Measurements from ENCODE around the gene TMCO6. TPM values are rescaled to one million over a fixed set of nuclear protein-coding genes. Genes with fewer than 3 reads are reported as not detected.

The TMCO6 gene
- total and polyA plus RNA-seq, 9 of the 15 experiments (the other 6 are each of a cell fraction or from before 2014, with no cell fraction given) = 3.4 to 46.4 (median 16.7) TPM

GRCh38 chr5:140611020-140611521 is 28.2 kb upstream of the TMCO6 start (continued):
- TF ChIP-seq RBM25 (IDR thresholded peaks at IDR 0.05; ENCODE audit: low read depth, low read length, severe bottlenecking) (peak; percentile 45), MXI1 (IDR thresholded peaks at IDR 0.05; ENCODE audit: low read depth, low read length) (peak; percentile 38; the same call in 1 of the 2 replicates), ATF1 (CRISPR knock-in tag; IDR thresholded peaks at IDR 0.05) (no peak), ATF1 (tag; IDR thresholded peaks at IDR 0.05) (peak; percentile 30; the same call in 1 of the 2 replicates), MBD2 (IDR thresholded peaks at IDR 0.05; ENCODE audit: borderline replicate concordance, low read depth) (peak; percentile 43; the same call in 1 of the 2 replicates), THAP7 (CRISPR knock-in tag; IDR thresholded peaks at IDR 0.05) (no peak), CC2D1A (IDR thresholded peaks at IDR 0.05) (peak; percentile 93; the same call in 1 of the 2 replicates), HDAC1 (IDR thresholded peaks at IDR 0.05) (peak; percentile 57 to 83), NR4A1 (CRISPR knock-in tag; IDR thresholded peaks at IDR 0.05) (no peak), NR4A1 (tag; IDR thresholded peaks at IDR 0.05) (peak; percentile 95), MAFF (IDR thresholded peaks at IDR 0.05; ENCODE audit: low read length) (no peak), MTA2 (IDR thresholded peaks at IDR 0.05; ENCODE audit: low read depth) (peak; percentile 95), CREM (IDR thresholded peaks at IDR 0.05; ENCODE audit: low read depth) (peak; percentile 42; the same call in 1 of the 2 replicates), NFE2 (IDR thresholded peaks at IDR 0.05; ENCODE audit: low read depth) (peak; percentile 11; the same call in 1 of the 2 replicates), ETV6 (IDR thresholded peaks at IDR 0.05; ENCODE audit: borderline replicate concordance in 1 of 2, low read depth in 2 of 2, low read length in 1 of 2) (peak; percentile 69 to 87; a peak in 3 of 4 replicates), ETV6 (CRISPR knock-in tag; IDR thresholded peaks at IDR 0.05; ENCODE audit: borderline replicate concordance) (no peak), ZNF175 (CRISPR knock-in tag; IDR thresholded peaks at IDR 0.05; ENCODE audit: low read depth) (0 out of 2 replicates have a peak, but pooled peaks have one; percentile 50), ATF4 (CRISPR knock-in tag; IDR thresholded peaks at IDR 0.05) (0 out of 2 replicates have a peak, but pooled peaks have one; percentile 38), PYGO2 (tag; IDR thresholded peaks at IDR 0.05) (0 out of 2 replicates have a peak, but pooled peaks have one; percentile 27), TRIM24 (IDR thresholded peaks at IDR 0.05) (peak; percentile 98 to 99), PRDM10 (IDR thresholded peaks at IDR 0.05; ENCODE audit: partially characterized antibody) (peak; percentile 26), TBL1XR1 (IDR thresholded peaks at IDR 0.05; ENCODE audit: low read length in 2 of 2) (peak; percentile 61 to 92; a peak in 3 of 4 replicates), NCOR1 (IDR thresholded peaks at IDR 0.05) (peak; percentile 98), NFIC (IDR thresholded peaks at IDR 0.05) (peak; percentile 93), BMI1 (IDR thresholded peaks at IDR 0.05; ENCODE audit: low read length) (no peak), SMARCA5 (IDR thresholded peaks at IDR 0.05) (no peak), ZNF778 (CRISPR knock-in tag; IDR thresholded peaks at IDR 0.05) (no peak), RFX1 (IDR thresholded peaks at IDR 0.05) (peak; percentile 69), HDAC8 (tag; IDR thresholded peaks at IDR 0.05) (no peak)

Data from K562 (cell line).